ENCODE results near the gene MED4.

MED4 gene

DNA sequence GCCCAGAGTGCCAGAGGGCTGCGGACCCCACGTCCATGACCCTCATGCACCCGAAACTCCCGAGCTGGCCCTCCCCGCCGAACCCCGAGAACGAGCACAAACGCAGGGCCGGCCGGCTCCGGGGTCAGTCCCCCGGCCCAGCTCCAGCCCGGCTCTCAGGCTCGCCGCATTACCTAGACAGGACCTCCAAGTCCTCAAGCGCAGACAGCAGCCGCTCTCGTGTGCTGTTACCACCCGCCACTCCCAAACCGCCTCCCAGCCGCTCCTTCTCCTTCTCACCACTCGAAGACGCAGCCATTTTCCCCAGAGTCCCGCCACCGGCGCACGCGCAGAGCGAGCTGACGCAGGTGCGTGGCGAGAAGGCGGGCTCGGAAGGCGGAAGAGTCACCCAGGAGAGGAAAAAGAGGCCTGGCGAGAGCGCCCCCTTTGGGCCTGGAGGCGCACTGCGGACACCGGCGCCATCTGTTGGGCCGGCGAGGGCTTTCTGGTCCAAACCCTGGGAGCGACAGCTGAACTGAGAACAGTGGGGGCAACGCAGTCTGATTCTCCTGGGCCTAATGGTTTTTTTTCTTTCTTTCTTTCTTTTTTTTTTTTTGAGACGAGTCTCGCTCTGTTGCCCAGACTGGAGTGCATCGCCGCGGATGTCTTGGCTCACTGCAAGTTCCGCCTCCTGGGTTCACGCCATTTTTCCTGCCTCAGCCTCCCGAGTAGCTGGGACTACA is at the start of gene MED4:
TSS of gene MED4 (minus strand) at position 324 of the 722 bp plus-strand sequence. CDS start at position 298, 26 bp downstream.
- DNase-seq: peak; percentile 96

GRCh38 chr13:48144413-48145035 is 49.6 kb upstream of the MED4 start:
- DNase-seq: peak; percentile 82

DNA sequence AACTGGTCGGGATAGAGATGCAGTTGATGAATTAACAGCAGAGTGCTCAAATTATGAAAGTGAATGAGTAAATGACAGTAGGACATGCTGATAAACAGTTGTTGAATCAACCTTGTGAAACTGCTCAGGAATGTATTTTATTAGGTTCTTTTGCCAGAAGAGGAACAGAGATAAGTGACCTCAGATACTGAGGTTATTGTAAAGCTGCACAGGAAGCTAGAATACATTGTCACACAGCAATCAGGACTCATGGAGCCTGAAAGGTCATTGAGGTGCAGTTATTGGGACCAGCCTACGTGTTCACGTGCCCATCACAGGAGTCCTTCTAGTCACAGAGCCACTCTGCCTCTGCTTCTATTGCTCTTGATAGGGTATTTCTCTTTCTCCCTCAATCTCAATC is 47.5 kb upstream of the MED4 start:
- no peak for DNase-seq

GRCh38 chr13:48138270-48138669 is 43.4 kb upstream of the MED4 start:
- DNase-seq: no peak

DNA sequence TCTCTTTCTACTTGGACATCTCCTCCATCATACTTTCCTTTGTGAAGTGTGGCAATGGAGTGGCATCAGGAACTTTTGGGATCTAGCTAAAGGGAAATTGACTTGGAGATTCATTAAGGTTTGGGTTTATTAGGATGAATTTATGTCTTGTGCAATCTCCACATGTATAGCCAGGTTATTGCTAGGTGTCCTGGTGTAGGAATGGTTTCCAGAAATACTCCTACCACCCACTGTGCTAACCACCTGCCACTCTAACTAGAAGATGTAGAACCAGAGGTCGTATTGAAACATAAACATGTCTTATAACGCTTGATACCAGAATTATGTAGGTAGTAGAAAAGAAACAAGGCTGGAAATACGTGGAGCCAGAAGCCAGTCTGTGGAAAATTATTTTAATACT is 38.1 kb upstream of the MED4 start:
- DNase-seq: no peak

DNA sequence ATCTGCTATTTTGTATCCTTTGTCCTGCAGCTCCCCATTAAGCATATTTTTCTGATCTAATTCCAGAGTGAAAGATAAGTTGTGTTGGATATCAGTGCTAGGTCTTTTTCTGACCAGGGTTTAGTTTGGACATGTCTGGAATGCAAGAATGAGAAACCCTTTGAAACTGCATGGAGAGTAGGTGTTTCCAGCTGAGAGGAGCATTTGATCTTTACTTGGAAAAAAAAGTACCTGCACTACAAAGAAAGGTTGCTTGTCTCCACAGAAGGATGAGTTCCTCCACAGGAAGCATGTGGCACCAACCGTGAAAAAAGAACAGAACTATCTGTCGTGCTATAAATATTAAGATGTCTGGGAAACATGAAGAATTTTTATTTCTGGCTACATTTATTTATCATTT is 36.6 kb upstream of the MED4 start:
- no peak for DNase-seq

- DNase-seq: peak; percentile 54
Measured at GRCh38 chr13:48126944-48127830, 32.3 kb upstream of the MED4 start.

DNA sequence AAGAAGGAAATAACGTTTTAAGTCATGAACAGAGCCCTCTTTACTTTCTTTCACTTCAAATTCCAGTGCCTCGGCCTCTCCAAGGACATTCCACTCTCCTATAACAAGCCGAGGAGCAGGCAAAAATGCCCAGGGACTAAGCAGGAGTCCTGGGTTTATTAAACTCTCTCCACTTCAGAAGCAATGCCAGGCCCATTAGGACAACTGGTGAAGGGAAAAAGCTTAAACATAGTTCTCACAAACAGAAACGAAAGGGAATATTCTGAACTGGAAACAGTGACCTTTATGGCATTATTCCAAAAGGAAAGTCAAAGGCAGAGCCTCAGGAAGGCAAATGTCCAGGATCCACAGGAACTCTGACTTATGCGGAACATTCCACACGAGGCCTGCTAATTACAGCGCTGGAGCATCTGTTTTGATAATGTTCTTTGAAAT is 30.9 kb upstream of the MED4 start:
- no peak for DNase-seq

- no peak for DNase-seq
Measured at GRCh38 chr13:48123812-48124211, 28.9 kb upstream of the MED4 start.

DNA sequence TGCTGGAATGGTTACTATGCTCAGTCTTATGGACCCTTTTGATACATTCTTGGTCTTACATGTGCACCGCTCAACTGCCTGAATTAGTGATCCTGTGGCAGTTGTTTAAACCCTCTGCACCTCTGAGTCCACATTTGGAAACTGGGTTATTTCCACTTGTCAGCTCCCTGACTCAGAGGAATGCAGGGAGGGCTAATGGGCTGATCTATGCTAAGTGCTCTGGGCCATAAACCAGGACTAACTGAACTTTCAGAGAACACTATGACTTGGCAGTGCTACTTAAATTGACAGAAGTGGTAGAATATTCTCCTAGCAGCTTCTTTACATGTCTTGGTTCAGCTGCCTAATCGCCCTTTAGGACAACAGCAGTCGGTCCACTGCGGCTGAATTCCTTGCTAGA is 26.8 kb upstream of the MED4 start:
- no peak for DNase-seq

GRCh38 chr13:48120241-48120640 is 25.3 kb upstream of the MED4 start:
- DNase-seq: no peak

DNA sequence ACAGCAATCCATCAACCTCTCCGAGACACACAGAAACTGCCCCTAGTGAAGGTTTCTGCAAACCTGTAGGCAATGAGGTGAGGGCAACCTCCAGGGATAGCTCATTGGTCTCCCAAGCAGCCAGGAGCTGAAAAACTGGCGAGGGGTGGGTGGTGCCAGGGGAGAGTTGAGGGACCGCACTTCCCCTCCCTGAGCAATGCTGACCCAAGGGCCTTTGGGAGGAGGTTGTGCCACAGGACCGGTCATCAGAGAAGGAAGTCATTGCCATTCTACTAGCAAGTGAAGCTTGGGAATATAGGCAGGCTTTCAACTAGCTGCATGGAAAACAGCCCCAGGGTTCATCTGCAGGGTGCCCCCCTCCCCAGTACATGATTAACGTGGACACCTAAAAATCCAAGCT is 23.1 kb upstream of the MED4 start:
- DNase-seq: no peak

DNA sequence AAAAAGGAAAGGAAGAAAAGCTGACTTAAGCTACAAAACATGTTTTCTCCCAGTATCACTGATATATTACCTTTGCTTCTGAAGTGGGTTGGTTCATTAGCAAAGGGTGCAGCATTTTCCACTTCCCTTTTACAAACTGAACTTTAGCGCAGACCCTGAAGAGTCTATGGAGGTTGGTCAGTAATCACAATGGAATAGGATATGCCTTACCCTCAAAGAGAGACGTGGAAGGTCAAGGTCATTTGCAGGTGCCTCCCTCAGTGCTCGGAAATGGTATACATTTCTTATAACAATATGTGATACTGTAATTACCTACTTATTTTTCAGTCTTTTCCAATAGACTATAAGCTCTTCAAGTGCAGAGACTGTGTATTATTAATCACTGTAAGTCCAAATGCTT is 21.9 kb upstream of the MED4 start:
- DNase-seq: no peak

DNA sequence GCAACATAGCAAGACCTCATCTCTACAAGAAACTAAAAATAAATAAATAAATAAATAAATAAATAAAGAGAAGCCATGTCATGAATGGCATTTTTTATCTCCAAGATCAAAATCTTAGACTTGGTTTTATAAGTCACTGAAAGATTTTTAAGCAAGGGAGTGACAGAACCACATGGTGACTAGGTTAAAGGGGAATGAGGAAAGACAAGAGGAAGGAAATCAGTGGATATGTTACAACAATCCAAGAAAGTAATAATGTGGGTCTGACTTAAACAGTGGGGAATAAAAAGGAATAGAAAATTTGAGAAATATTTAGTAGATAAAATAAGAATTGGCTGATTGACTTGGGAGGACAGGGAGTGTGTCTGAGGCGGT is 18.8 kb upstream of the MED4 start:
- DNase-seq: no peak

DNA sequence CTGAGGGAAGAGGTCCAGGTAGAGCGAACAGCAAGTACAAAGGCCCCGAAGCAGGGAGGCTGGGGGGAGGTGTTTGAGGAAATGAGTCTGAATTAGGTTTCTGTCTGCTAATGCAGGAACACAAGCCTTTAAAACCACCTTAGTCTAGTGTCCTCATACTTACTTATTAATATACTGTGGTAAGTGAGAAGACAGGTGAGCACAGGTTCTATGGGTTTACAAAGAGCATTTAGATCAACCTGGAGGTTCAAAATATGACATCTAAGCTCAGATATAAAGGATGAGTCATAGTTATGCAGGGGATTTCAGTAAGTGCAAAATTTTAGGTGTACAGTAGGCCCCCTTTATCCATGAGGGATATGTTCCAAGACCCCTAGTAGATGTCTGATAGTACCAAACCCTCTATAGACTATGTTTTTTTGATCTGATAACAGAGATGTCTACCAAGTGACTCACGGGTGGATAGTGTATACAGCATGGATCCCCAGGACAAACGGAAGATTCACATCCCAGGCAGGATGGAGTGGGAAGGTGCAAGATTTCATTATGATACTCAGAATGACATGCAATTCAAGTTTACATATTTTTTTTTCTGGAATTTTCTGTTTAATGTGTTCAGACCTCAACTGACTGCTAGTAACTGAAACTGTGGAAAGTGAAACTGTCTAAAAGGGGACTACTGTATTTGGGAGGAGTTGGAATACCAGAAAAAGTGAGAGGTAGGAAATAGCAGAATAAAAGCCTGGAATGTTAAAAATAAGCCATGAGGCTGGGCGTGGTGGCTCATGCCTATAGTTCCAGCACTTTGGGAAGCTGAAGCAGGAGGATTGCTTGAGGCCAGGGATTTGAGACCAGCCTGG is 18.2 kb upstream of the MED4 start:
- DNase-seq: no peak

DNA sequence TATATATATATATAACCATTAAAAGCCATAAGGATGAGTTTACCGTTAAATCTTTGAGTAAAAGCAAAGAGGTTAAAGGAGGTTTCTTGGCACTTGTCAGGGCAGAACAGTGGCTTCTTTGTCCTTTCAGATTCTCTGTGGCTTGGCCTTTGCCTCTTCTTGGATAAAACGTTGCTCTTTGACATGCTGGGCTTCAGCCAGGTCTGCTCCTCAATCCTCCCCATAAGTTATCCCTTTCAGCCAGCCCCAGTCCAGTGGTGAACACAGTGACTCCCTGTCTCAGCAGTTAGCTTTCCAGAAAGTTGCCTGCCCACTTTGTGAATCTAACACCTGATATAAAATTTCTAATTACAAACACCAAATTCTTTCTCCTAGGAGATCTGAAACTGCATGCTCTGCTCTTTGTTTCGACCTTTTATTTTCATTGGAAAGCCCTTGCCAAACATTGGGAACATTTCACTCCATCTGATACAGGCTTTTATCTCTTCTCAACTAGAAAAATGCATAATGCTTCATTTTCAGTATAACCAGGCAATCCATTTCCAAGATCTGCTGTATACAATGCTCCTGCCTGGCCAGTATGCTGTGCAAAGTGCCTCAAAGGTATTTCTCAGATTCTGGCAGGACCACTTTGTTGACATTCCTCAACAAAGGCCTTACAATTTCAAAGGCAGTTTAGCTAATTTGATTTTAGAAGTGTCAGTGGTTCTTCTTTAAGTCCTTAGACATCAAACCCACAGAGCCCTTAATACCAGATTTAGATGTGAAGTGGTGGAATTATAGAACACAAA is 16.2 kb upstream of the MED4 start:
- DNase-seq: no peak

GRCh38 chr13:48110132-48110868 is 15.4 kb upstream of the MED4 start:
- DNase-seq: no peak

GRCh38 chr13:48108106-48108505 is 13.2 kb upstream of the MED4 start:
- DNase-seq: no peak

DNA sequence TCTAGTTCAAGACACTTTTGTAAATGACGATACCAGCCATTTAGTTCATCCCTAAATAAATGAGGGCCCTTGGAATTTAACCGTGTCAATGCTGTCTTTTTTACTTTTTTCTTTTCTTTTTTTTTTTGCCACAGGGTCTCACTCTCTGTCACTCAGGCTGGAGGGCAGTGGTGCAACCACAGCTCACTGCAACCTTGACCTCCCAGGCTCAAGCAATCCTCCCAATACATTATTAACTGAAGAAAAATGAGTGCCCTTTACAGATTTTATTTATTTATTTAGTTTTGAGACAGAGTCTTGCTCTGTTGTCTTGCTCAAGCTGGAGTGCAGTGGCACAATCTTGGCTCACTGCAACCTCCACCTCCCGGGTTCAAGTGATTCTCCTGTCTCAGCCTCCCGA is 2.9 kb upstream of the MED4 start:
- no peak for DNase-seq

GRCh38 chr13:48096670-48097069 is 1.8 kb upstream of the MED4 start:
- no peak for DNase-seq

- DNase-seq: no peak
Measured at GRCh38 chr13:48094404-48094780, 512 bp downstream of the MED4 start.
